GM21528 (cell line): ENCODE data around the gene EPN2.

ENCODE experiments used
- ATAC-seq: cut with Tn5 transposase; IDR thresholded peaks from one replicate; pipeline ENCODE4 v1.9.1; 2021; ENCODE audit warnings: mild to moderate bottlenecking, moderate library complexity; ENCODE audit not compliant: unreplicated experiment, low FRiP score

EPN2 gene

DNA sequence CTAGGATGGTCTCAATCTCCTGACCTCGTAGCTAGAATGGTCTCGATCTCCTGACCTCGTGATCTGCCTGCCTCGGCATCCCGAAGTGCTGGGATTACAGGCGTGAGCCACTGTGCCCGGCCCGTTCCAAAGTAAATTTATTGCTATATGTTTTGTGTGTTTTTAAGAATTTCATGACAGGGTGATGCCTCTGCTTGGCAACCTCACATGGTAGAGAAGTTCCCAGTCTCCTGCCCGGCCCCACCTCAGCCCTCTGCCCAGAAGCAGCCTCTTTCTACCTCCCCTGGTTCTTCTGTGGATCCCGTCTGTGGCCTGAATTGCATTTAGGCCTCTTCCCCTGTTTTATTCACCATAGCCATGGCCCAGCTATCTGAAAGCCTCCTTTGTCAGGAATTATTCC is 70.4 kb downstream of the EPN2 start:
- no peak for ATAC-seq

DNA sequence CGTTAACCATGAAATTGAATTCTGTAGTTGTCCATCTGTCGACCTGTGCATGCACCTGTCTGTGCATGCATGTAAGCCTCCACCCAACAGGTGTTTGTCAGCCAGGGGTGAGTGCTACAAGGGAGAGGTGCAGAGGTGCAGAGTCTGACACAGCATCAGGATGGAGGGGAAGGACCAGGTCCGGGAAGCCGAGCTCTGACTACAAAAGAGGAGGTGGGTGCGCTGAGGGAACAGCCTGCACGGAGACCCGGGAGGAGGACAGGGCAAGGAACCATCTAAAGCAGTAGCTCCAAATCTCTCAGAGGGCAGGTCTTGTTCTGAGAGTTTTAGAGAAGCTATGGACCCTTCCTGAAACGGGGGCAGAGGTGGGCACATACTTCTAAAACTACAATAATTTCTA is 71.2 kb downstream of the EPN2 start:
- ATAC-seq = no peak

DNA sequence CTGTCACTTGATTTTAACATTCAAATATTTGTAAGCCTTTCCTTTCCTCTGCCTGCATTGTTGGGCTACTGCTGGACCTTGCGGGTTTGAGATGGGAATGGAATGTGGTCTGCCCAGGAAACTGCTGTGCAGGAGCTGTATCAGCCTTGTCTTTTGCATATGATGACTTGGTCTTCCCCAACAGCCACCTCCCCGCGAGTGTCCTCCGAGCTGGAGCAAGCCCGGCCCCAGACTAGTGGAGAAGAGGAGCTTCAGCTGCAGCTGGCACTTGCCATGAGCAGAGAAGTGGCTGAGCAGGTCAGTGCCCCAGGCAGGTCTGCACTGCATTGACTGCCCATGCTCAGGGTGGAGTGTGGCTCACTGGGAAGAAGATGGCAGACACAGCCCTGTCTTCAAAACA is 72.5 kb downstream of the EPN2 start:
- no peak for ATAC-seq

DNA sequence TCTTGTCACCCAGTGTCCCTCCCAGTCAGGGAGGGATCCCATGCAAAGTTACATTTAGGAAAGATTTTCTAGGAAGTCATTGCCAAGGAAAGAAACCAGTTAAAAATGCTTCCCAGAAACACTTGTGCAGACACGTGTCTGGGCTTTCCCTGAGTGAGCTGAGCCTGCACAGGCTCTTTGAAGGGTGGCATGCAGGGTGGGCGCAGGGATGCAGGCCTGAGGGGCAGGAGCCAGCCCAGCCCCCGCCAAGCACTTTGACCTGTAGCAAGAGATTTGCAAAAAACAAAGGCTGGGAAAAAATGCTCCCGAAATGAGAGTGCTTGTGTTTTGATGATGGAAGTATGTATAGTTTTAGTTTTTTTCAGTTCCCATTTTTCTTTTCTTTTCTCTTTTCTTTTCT is 73.0 kb downstream of the EPN2 start:
- ATAC-seq = no peak

DNA sequence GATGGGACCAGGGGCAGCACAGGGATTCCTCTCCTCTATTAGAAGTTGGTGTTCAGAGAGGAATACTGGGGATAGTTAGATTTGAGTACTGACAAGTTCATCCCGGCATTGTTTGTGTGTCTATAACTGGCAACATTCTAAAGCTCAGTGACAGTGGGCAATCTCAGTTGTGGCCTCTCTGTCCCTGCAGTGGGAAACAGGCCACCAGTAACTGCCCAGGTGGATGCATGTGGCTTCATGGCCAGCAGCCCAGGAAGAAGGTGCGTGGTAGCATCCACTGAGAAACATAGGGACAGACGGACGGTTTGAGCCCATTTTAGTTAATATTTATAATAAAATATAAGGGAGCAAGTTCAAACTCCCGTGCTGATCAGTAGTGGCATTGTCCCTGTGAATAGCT is 73.8 kb downstream of the EPN2 start:
- ATAC-seq = no peak

DNA sequence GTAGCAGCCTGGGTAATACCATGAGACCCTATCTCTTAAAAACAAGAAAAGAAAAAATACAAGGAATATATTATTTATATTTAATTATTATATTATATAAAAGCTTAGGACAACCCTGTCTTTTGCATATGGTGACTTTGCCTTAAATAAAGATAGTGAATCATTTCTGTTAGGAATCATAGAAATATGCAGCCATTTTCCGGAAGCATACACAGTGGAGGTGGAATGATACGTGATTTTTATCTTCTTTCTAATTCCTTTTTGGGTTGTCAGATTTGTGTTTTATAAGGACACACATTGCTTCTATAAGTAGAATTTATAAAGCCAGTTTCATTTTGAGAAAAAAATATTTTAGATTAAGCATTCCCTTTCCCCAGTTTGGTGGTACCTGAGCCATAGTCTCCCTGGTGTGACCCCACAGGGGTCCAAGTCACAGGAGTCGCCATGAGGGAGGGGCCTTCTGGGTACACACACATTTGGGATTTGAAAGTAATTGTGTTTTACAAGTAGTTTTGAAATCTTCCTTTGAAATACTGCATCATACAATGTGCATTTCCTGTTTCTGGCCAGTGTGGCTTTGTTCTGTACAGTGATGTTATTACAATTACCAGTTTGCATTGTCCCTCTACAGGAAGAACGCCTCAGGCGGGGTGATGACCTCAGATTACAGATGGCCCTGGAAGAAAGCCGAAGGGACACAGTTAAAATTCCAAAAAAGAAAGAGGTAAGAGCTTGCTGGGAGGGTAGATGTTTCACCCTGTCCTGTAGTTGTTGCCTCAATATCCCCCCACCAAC is 74.5 kb downstream of the EPN2 start:
- no peak for ATAC-seq

DNA sequence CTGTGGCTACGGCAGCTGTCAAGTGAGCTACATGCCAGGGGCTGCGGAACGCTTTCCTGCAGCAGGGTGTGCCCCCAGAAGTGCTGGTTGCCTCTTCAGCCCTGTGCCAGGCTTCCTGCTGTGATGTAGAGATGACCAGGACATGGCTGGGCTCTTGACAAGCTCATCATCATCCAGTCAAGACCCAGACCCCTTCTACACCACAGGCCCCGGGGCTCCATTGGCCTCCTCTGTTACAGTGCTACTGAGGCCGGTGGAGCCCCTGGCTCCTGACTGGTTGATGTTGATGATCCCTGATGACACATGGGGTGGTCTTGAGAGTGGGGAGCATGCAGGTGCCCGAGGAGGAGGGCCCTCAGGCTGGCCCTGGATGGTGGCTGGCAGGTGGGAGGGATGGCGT is 75.2 kb downstream of the EPN2 start:
- no peak for ATAC-seq

DNA sequence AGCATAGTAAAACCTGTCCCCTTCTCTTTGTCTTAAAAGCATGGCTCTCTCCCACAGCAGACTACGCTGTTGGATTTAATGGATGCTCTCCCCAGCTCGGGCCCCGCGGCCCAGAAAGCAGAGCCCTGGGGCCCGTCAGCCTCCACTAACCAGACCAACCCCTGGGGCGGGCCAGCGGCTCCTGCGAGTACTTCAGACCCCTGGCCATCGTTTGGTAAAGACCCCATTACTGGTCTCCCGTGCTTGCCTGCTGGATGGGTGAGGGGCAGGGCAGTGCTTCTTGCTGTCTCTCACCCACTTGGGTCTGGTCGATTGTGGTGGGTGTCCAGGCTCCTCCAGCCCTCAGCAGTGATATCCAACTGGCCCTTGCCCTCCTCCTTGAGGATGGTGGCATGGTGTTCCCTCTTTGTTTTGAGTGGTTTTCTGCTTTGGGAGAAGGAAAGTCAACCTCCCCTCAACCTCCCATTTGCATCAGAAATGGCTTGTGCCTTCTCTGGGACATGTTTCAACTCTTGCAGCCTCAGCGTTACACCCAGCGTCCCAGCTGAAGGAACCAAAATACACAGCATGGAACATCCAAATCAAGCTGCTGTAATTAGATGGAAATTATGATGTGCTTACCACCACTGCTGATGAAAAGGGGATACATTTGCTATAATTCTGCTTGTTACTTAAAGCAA is 76.0 kb downstream of the EPN2 start:
- no peak for ATAC-seq

DNA sequence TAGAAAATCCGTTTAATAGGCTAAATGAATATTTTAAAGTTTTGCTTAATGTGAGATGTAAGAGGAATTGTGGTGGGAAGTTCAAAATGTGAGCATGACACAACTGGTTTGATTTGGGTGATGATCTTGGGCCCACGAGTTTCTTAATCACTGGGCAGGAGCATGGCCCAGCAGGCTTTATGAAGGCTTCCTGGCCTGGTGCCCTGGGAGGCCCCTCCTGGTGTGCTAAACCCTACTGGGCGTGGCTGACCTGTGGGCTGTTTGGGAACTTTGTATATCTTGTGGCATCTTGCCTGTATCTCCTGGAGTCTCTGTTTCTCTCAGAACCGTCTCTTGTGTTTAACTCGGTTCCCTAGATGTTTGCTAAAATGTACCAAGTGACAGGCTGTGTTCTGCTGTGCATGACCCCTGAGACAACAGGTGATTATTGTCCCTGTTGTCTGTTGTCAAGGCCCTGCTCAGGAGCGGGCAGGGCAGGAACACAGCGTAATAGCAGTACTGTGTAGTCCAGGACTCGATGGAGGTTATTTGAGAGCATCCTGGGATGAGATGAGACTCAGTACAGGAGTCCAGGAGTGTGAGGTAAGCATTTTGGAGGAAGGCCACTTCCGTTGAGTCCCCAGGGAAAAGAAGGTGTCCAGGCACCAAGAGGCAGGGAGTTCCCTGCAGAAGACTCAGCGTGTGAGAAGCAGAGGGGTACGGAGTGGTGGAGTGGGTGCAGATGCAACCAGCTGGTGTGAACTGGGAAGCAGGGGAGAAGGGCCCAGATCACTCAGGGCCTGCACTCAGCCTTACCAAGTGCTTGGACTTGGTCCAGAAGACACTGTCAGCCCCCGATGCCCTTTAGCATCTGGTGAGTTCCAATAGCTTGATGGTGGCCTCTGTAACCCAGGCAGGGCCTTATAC is 76.8 kb downstream of the EPN2 start:
- no peak for ATAC-seq

DNA sequence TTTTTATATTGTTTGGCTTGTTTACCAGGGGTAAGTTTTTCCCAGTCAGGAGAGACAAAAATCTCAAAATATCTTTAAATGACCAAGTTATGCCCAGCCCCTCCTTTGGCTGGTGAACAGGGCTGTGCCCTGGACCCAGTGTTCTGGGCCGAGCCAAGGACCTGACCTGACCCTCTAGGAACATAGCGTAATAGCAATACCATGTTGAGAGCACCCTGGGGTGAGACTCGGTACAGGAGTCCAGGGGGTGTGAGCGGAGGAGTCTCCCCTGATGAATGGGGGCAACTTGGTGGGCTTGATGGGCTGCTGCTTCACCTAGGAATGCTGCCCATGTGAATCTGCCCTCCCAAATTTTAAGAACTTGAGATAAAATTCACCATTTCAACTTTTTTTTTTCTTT is 77.9 kb downstream of the EPN2 start:
- ATAC-seq = no peak

DNA sequence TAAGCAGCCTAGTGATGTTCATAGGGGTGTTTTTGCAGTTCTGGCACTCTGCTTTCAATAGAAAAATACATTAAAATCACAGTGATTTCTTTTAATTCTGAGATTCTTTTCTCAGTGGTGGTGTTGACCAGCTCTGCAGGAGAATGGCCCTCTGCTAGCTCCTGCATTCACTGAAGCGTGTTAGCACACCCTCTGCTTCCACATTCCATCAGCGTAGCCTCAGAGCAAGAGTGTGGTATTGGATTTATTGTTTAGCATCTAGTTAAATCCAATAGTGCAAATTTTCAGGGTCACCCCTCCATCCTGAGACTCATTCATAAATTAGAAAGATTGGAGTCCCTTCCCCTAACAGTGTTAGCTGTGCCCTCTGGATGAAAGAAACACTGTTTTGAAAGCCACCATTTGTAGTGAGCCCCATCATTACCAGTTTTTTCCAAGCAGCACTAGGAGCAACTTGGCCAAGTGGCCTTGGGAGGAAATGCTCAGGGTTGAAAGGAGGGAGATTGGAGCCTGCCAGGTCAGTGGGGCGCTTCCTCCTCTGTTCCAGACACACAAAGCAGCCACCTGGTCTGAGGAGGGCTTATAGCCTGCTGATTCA is 79.7 kb downstream of the EPN2 start:
- no peak for ATAC-seq

DNA sequence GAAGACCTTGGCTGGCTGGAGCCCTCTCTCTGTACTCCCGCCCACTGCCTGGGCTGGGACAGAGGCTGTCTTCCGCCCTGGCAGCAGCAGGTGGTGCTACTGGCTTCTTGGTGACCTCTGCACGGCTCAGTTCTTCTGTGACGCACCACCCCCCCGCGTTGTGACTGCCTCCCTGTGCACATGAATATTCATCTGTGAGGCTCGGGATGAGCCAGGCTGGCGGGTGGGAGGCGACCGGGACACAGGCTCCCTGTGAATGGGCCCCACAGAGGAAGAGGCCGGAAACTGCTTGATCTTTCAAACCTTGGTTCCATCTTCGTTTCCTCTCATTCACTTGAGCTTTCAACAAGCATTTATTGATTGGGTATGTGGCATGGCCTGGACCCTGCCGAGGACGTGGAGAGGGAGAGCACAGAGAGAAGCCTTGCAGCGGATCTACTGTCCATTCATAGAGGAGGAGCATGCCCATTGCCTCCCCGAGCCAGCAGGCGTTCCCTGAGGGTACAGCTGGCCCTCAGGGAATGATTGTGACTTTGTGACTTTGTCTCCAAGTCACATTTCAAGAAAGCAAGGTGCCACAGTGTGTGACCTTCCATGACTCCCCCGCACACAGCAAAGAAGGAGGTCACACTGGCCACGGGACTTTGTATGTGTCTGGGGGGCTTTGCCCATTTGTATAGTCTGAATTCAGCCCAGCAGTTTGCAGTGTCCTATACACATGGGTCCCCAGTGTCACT is 80.4 kb downstream of the EPN2 start:
- ATAC-seq = no peak

DNA sequence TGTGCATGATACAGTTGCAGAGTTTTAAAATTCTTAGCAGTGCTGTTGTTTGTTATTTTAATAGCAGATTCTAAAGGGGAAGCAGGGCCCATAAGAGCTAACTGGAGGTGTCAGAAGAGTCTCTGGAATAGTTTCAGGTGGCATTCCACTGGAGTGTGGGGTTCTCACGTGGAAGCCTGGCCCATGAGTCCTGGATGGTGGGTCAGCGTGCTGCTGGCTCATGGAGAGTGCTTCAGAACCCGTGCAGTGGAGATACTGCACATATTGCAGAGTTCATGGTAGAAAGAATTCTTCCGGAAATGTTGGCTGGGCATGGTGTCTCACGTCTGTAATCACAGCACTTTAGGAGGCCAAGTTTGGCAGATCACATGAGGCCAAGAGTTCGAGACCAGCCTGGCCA is 81.4 kb downstream of the EPN2 start:
- ATAC-seq = no peak

DNA sequence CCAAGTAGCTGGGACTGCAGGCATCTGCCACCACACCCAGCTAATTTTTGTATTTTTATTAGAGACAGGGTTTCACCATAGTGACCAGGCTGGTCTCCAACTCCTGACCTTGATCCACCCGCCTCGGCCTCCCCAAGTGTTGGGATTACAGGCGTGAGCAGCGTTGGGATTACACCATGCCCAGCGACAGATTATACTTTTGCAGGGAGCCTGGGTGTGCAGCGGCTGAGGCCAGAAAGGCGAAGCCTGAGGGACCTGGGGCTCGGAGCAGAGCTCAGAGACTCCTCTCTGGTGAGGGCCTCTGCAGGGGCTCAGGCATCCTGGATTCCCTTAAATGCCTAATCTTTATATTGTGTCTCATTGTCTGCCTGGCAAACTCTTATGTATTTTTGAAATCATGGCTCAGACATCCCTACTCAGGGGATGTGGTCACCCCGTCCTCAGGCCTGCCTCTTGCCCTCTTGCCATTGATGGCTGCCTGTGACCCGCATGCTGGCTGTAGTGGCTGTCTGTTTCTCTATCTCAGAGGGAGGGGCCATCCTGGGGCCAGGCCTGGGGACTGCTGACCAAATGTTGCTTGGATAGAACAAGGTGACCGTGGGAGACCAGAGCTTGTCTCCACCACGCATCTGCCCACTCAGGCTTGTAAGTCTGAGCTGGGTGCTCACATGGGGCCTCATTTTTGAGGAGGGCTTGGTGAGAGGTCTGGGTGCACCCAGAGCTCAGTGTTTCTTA is 82.8 kb downstream of the EPN2 start:
- ATAC-seq = no peak

DNA sequence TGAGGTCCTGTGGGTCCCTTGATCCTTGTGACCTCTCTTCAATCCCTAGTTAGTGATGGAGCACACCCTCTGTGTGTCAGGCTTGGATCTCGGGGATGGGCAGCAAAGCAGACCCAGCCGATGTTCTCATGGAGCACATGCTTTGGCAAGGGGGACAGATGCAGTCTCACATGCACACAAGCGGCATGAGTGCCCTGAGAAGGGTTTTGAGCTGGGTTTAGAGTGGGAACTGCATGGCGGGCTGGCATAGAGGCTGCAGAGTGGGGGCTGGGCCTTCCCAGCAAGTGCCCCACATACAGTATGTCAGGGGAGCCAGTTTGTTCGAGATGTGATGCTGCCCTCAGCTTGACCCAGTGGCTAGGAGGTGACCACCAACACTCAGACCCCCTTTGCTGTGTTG is 83.7 kb downstream of the EPN2 start:
- no peak for ATAC-seq

DNA sequence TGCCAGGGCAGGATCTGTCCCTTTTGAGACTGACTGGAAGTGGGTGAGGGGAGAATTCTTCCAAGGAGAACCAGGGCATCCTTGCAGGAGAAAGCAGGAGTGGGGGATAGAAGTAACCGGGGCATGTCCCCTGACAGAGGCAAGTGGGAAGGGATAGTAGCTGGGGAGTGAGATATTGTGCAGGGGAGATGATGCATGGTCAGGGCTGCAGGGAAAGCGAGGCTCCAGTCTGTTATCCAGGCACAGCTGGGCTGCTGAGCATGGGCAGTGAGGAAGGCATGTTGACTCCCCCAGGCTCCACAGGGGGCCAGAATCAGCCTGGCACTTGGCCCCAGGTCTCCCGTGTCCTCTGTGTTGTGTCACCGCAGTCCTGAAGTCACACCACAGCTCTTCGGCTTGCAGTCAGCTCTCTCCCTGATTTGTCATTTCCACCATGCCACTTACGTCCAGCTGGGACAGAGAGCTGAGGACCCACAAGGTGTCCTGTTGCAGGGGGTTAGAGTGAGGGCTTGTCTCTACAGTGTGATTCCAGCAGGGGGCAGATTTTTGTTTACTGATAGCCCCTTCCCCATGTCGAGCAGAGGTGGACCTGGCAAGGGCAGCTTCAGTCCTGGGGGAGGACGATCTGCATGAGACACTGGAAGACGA is 84.4 kb downstream of the EPN2 start:
- ATAC-seq = no peak

DNA sequence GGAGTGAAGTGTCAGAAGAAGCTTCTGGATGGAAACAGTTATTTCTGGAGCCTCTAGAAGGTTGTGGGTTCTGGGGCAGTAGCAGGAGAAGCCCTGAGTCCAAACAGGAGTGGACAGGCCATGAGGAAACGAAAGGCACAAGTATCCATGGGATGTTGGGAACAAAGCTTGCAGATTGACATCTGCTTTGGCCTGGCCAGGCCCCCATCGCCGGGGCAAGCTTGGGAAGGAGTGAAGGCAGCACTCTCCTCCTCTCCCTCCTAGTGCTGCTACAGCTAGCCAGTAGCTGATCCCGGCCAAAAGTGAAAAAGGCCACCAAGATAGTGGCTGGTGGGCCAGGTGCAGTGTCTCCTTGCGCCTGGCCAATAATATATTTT is 85.0 kb downstream of the EPN2 start:
- ATAC-seq = no peak

DNA sequence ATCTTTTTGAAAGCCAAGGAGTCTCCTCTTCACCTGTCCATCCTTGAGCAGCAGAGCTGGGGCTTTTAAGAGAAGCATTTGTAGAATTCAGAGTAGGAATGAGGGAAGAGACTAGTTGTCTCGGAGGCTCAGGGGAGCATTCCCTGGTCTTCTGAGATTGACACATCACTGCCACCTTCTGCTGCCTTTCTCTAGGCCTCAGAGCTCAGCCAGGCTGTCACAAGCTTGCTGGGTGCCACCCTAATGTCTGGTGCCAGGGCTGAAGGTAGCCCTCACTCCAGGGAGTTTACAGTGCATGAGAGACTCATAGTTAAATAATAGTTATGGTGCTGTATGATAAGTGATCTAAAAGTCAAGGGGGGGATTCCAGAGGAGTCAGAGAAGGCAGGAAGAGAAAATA is 85.7 kb downstream of the EPN2 start:
- ATAC-seq = no peak

DNA sequence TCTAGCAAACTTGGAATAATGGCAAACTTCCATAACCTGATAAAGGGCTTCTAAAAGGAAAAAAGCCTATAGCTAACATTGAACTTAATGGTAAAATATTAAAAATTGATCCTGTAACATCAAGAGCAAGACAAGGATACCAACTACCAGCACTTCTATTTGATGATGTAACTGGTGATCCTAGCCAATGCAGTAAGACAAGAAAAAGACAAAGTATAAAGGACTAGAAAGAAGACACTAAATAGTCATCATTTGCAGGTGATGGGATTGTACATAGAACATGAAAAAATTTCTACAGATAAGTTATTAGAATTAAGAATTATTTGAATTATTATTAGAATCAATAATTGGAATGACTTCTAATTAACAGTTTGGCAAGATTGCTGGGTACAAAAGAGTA is 88.4 kb downstream of the EPN2 start:
- no peak for ATAC-seq
